NCI-H187 (cell line): ENCODE measurements around the gene BST1.

ENCODE experiments used
- DNase-seq, 2 experiments: peaks; one replicate each; lab custom pipeline; 2025; lab: John Stamatoyannopoulos, UW

BST1 gene

GRCh38 chr4:15702941-15703403, at the start of gene BST1:
Gene BST1, plus strand, starts transcription at chr4:15703065. Its CDS starts 80 bp downstream, at chr4:15703145.
- DNase-seq: no peak

- DNase-seq: no peak
These were observed 49.4 kb upstream of the BST1 start for GRCh38 chr4:15653420-15653819.

- DNase-seq: no peak
These were observed 48.8 kb upstream of the BST1 start for GRCh38 chr4:15653864-15654592.

GRCh38 chr4:15654593-15655222, 48.2 kb upstream of the BST1 start:
- DNase-seq: no peak

DNA sequence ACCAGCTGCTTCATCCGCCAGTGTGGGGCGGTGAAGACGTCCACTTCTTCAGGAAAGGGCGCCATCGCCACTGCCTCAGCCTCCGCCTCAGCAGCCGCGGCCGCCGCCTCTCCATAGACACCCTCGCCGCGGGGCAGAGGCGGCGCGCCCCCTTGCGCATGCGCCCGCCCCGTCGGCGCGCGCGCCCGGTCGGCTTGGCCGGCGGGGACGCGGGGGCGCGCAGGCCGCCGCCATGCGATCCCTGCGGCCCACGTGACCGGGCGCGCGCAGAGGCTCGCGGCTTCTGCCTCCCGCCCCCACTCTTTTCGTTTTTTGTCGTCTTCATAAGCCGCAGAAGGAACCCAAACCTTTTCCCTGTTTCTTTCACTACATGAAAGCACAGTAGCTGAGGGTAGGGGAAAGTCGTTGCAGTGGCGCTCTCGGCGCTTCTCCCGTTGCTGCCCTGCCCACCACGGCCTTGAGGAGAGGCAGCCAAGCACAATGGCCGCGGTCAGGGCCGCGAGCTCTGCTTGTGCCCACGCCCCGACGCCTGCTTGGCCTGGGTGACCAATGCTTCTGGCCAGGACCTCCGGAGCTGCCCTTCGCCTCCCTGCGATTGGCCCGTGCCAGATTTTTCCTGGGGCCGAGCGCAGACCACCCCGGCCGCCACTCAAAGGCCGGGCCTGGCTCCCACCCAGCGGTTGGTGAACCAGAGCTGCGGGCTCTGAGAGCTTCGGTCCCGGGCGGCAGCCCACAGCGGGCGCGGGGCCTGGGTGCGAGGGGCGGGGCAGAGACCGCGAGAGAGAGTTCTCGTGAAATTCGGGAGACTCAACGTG, 47.4 kb upstream of the BST1 start, which contains the start of gene FBXL5:
TSS of gene FBXL5 (minus strand) at position 135 of the 815 bp plus-strand sequence. CDS start at position 65, 70 bp downstream.
- DNase-seq: peak; percentile 84 to 95

GRCh38 chr4:15656038-15656470, 46.8 kb upstream of the BST1 start:
- DNase-seq: no peak

DNA sequence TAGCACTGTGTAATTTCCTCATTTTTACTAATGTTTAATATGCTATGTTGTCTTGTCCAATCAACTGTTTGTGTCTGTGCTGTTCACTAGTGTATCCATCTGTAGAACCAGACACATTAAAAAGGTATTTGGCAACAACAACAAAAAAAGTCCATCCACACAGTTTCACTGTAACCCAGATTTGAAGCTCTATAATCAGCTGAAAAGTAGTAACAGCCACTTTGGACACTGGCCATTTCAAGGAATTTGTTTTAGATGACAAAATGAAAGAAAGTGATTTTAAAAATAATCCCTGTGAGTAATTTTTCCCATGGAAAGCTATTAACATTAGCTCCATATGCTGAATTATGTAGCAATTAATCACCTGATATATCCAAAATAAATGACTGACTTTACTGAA, 45.5 kb upstream of the BST1 start:
- no peak for DNase-seq

DNA sequence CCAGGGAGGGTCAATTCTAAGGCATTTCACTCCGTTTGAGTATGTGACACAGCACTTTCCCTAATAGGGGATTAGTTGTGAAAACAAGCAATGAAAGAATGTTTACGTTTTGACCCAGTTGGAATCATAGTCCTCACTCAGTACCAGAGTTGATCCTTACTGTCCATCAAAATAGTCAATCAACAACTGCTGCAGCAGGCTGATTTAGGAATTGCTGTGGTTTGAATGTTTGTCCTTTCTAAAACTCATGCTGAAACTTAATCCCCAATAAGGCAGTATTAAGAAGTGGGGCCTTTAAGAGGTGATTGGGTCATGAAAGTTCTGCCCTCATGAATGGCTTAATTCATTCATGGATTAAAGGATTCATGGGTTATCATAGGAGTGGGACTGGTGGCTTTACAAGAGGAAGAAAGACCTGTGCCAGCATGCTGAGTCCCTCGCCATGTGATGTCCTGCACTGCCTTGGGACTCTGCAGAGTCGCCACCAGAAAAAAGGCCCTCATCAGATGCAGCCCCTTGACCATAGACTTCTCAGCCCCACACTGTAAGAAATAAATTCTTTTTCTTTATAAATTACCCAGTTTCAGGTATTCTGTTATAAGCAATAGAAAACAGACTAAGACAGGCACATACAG, 44.6 kb upstream of the BST1 start:
- no peak for DNase-seq

- no peak for DNase-seq
These were observed 44.1 kb upstream of the BST1 start for GRCh38 chr4:15658781-15659180.

DNA sequence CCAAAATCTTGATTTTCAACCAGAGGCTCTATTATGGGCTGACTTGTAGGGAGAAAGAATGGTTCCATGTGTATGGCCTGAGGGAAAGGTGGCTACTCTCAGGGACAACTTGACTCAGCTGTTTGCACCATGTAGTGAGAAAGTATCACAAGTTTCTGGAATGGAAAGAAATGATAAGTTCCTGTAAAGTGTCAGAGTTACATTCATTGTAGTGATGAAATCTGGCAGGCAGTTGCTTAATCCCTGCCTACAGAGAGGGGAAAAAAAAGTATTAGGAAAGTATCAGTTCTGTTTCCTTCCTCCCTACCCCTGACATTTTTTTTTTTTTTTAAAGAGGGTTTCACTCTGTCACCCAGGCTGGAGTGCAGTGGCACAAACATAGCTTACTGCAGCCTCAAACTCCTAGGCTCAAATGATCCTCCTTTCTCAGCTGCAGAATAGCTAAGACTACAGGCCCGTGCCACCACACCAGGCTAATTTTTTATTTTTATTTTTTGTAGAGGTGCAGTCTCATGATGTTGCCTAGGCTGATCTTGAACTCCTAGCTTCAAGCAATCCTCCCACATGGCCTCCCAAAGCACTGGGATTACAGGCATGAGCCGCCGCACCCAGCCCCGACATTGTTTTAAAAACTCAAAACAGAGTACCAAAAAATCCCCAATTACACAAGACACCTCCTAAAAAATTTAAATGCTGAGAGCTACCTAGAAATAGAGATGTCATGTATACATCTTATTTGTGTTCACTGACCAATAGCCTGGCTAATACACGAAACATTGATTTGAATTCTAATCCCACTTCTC, 42.9 kb upstream of the BST1 start:
- no peak for DNase-seq

- no peak for DNase-seq
These were observed 37.0 kb upstream of the BST1 start for GRCh38 chr4:15665753-15666365.

DNA sequence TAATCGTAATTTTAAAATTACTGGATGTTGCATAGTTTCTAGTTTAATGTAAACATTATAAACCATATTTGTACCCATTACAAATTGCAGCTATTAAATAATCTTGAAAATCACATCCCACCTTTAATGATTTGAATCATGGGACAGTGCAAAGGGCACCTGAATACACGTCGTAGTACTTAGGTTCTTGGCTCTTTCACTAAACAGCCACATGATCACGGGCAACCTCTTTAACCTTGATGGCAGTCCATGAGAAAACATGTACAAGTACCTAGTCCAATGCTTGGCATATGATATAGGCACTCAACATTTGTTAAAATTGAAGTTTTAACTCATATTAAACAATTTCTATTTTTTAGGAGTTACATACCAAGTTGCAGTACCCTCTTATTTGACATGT, 35.9 kb upstream of the BST1 start:
- no peak for DNase-seq

DNA sequence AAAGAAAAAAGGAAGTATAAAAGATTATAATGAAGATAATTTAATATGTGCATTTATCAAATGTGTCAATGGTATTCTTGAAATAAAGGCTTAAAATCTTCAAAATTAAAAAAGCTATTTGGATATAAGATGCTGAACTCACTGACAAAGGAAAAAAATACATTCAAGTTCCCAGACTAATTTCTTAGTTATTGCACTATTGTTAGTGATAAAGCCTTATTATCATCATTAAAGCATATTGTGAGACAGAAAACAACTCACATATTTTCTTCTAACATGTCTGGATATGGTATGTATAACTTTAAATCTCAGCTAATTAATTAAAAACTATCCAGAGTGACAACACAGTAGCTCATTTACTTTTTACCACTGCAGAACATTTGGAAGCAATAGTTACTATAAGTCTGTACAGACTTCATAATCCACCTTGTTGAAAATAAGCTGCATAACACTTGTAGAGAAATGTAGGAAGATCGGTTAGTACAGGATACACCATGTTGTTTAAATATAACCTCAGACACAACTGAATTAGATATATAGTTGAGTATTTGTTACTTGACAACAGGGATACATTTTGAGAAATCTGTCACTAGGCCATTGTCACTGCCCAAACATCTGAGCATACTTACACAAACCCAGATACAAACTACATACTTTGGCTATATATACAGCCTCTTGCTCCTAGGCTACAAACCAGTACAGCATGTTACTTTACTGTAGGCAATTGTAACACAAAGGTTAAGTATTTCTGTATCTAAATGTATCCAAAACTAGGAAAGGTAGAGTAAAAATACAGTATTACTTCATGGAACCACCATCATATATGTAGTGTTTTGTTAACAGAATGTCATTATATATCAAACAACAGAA, 34.1 kb upstream of the BST1 start:
- DNase-seq: no peak

GRCh38 chr4:15670576-15670975, 32.3 kb upstream of the BST1 start:
- DNase-seq: no peak

GRCh38 chr4:15672101-15672500, 30.8 kb upstream of the BST1 start:
- no peak for DNase-seq

DNA sequence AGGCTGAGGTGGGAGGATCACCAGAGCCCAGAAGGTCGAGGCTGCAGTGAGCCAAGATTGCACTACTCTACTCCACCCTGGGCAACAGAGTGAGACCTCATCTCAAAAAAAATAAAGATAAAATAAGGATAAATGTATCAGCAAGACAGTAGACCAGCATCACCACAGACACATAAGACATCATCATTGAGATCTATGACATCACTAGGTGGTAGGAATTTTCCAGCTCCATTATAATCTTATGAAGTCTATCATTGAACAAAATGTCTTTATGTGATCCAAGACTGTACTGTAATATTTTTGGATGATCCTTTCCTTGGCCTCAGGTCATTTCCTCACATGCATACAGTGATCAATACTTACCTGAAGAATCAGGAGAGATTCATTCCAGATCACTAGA, 29.5 kb upstream of the BST1 start:
- no peak for DNase-seq

GRCh38 chr4:15674046-15674445, 28.8 kb upstream of the BST1 start:
- DNase-seq: no peak

- DNase-seq: no peak
These were observed 27.9 kb upstream of the BST1 start for GRCh38 chr4:15674926-15675325.

GRCh38 chr4:15675356-15675755, 27.5 kb upstream of the BST1 start:
- DNase-seq: no peak

DNA sequence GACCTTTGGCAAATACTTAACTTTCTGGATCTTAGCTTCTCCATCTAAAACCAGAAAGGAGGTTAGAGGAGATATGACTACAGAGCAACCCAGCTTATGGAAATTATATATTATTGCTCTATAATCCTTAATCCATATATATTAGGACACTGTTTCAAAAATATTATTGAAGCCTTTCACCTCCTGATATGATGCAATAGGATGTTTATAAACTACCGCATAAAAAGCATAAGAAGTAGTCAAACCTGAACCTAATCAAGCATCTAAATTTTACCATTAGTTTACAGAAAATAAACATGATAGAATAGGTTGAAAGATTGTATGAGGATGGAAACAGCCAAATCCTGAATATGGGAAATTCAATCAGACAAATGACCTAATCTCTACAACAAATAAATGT, 26.8 kb upstream of the BST1 start:
- no peak for DNase-seq
